ENCODE data around the gene ITGB8.

Gene ITGB8

GRCh38 chr7:20310301-20310700 is 20.4 kb upstream of the ITGB8 start:
- DNase-seq, result no peak

GRCh38 chr7:20310963-20311742 is 19.5 kb upstream of the ITGB8 start:
- DNase-seq, result no peak

GRCh38 chr7:20311743-20312042 is 19.0 kb upstream of the ITGB8 start:
- no peak for DNase-seq

GRCh38 chr7:20312562-20312961 is 18.1 kb upstream of the ITGB8 start:
- DNase-seq, result no peak

GRCh38 chr7:20313626-20314025 is 17.1 kb upstream of the ITGB8 start:
- no peak for DNase-seq

GRCh38 chr7:20314198-20314597 is 16.5 kb upstream of the ITGB8 start:
- no peak for DNase-seq

- DNase-seq, result no peak
Observed at GRCh38 chr7:20316706-20317105, 14.0 kb upstream of the ITGB8 start.

- DNase-seq, result no peak
Observed at GRCh38 chr7:20317413-20317812, 13.3 kb upstream of the ITGB8 start.

- no peak for DNase-seq
Observed at GRCh38 chr7:20318933-20319332, 11.8 kb upstream of the ITGB8 start.

- DNase-seq, result no peak
Observed at GRCh38 chr7:20320322-20320721, 10.4 kb upstream of the ITGB8 start.

GRCh38 chr7:20320786-20321185 is 9.9 kb upstream of the ITGB8 start:
- no peak for DNase-seq

- DNase-seq, result no peak
Observed at GRCh38 chr7:20323595-20323994, 7.1 kb upstream of the ITGB8 start.

- no peak for DNase-seq
Observed at GRCh38 chr7:20326342-20326741, 4.4 kb upstream of the ITGB8 start.

GRCh38 chr7:20327055-20327454 is 3.6 kb upstream of the ITGB8 start:
- DNase-seq, result no peak

GRCh38 chr7:20328027-20328426 is 2.7 kb upstream of the ITGB8 start:
- DNase-seq, result no peak

- DNase-seq, result no peak
Observed at GRCh38 chr7:20328692-20329091, 2.0 kb upstream of the ITGB8 start.

- DNase-seq, result peak; percentile 81
Observed at GRCh38 chr7:20329389-20330238, 1.1 kb upstream of the ITGB8 start.

GRCh38 chr7:20330928-20331909 is 519 bp downstream of the ITGB8 start:
- DNase-seq, result peak; percentile 76

GRCh38 chr7:20331910-20332813 is 1.5 kb downstream of the ITGB8 start:
- no peak for DNase-seq

- DNase-seq, result no peak
Observed at GRCh38 chr7:20338285-20338684, 7.6 kb downstream of the ITGB8 start.

GRCh38 chr7:20340839-20341238 is 10.1 kb downstream of the ITGB8 start:
- no peak for DNase-seq

- DNase-seq, result no peak
Observed at GRCh38 chr7:20343205-20343604, 12.5 kb downstream of the ITGB8 start.

Measured in NCI-H510A (cell line).